ENCODE measurements around the gene AMBN. TPM values are rescaled to one million over a fixed set of nuclear protein-coding genes. Genes with fewer than 3 reads are reported as not detected.

The AMBN gene
- total RNA-seq, 2 donors from 2014 or later: not detected

DNA sequence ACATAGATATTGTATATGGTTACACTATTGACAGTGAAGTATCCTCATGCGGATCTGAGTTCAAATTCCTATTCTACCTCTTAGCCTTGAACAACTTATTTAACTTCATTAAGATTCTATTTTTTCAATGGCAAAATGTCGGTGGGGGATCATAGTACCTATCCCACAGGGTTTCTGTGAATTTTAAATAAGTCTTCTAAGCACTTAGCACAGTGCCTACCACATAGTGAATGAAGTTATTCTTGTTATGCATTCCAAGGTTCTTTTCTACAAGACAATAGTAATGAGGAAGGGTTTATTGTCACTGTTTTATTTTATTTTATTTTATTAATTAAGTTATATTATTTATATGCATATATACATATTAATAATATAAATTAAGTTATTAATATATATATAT is 27.7 kb downstream of the AMBN start:
- no peaks in the 10 kb centered on the region for H3K27me3 ChIP-seq (replicated peaks; ENCODE audit: insufficient read depth)
- no peak overlapping the region for H3K27ac ChIP-seq
- no peak for DNase-seq (ENCODE audit: low spot score)
- no peaks in the 10 kb centered on the region for H3K36me3 ChIP-seq
- TF ChIP-seq, protein P1, sequence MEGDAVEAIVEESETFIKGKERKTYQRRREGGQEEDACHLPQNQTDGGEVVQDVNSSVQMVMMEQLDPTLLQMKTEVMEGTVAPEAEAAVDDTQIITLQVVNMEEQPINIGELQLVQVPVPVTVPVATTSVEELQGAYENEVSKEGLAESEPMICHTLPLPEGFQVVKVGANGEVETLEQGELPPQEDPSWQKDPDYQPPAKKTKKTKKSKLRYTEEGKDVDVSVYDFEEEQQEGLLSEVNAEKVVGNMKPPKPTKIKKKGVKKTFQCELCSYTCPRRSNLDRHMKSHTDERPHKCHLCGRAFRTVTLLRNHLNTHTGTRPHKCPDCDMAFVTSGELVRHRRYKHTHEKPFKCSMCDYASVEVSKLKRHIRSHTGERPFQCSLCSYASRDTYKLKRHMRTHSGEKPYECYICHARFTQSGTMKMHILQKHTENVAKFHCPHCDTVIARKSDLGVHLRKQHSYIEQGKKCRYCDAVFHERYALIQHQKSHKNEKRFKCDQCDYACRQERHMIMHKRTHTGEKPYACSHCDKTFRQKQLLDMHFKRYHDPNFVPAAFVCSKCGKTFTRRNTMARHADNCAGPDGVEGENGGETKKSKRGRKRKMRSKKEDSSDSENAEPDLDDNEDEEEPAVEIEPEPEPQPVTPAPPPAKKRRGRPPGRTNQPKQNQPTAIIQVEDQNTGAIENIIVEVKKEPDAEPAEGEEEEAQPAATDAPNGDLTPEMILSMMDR (IDR thresholded peaks at IDR 0.05): no peak
- H3K4me1 ChIP-seq (ENCODE audit: control insufficient read depth in 1 of 2, low read depth in 2 of 2): no peaks in the 10 kb centered on the region
- no peak for ATAC-seq (ENCODE audit: insufficient number of reproducible peaks, low FRiP score, low read depth)
- no peak overlapping the region for H3K4me3 ChIP-seq
- H3K9me3 ChIP-seq: no peaks in the 10 kb centered on the region

DNA sequence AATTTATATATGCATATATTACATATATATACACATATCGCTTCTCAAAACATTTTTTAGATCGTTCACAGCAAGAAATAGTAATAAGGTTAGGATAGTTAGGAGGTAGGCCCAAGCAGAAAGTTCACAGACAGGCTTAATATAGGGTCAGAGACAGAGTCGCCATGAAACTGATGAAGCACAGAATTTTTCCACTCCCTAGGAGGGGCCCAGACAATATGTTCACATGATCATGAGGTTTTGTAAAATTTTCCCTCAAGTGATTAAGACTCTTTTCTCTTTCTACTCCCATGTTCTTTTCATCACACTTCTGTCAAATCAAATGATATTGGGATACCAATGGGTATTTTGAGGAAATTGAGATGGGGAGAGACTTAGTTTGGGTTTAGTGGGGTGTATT is 31.3 kb downstream of the AMBN start:
- no peak overlapping the region for H3K27ac ChIP-seq
- TF ChIP-seq, protein P1 (IDR thresholded peaks at IDR 0.05): no peak
- H3K9me3 ChIP-seq: no peaks in the 10 kb centered on the region
- H3K4me1 ChIP-seq (ENCODE audit: control insufficient read depth in 1 of 2, low read depth in 2 of 2): no peaks in the 10 kb centered on the region
- H3K4me3 ChIP-seq: no peak overlapping the region
- ATAC-seq (ENCODE audit: insufficient number of reproducible peaks, low FRiP score, low read depth): no peak
- no peak for DNase-seq (ENCODE audit: low spot score)
- no peaks in the 10 kb centered on the region for H3K27me3 ChIP-seq (replicated peaks; ENCODE audit: insufficient read depth)
- no peaks in the 10 kb centered on the region for H3K36me3 ChIP-seq

DNA sequence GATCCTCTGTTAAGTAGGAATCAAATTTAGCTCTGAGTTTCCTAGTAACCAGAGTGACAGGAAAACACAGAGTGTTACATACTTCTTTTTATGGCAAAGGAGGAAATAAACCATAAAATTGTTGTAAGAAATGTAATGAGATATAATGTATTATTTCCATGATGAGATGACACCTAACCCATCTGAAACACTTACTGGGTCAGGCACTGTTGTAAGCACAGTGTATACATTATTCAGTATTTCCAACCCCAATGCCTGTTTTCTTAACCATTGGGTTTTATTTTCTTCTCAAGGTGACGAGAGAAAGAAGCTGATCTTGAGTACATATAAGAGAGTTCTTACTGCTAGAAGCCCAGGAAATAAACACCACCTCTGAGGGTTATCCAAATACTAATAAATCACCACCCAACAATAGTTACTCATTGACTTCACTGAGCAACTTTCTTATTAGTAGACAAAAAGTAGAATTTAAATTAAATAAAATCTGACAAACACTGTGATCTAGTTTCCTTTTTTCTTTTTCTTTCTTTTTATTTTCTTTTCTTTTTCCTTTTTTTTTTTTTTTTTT is 32.3 kb downstream of the AMBN start:
- no peak for DNase-seq (ENCODE audit: low spot score)
- Histone ChIP-seq H3K4me1 (ENCODE audit: control insufficient read depth in 1 of 2, low read depth in 2 of 2) (no peaks in the 10 kb centered on the region), H3K36me3 (no peaks in the 10 kb centered on the region), H3K27me3 (replicated peaks; ENCODE audit: insufficient read depth) (no peaks in the 10 kb centered on the region), H3K27ac (no peak overlapping the region), H3K4me3 (no peak overlapping the region), H3K9me3 (no peaks in the 10 kb centered on the region)
- no peak for ATAC-seq (ENCODE audit: insufficient number of reproducible peaks, low FRiP score, low read depth)
- TF ChIP-seq, protein P1 (IDR thresholded peaks at IDR 0.05): no peak

DNA sequence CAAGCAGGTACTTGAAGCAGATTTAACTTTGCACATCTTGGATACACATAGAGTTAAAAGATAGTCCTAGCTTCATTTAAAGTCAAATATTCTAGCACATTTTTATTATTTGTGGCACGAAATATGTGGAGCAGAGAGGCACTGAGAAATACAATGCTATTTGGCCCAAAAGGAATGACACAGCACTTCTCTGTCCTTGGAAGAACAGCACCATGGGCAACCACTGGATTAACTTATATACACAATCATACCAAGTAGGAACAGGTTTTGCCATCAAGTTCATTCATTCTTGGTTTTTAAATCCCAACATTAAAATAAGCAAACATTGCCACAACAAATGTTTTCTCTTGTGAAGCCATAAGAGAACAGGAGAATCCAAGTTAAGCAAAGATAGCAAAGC is 35.6 kb downstream of the AMBN start:
- no peak for DNase-seq (ENCODE audit: low spot score)

DNA sequence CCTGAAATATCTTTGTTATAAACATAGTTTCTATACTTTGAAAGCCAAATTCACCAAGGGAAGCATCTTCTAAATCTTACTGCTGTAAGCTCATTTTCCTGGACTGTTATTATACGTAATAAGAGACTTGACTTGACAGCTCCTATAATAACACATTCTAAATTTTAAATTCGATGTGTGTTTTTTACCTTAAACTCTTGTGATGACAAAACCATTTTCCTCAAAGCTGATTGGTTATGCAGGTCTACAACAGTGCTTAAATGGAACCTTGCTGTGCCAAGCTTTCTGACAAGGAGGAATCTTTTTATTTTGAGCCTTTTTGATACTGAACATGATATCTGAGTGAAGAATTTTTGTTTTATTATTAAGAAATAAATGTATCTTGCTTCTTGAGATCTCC is 36.4 kb downstream of the AMBN start, which contains the start of gene ENAM:
Gene ENAM, plus strand, starts transcription at position 301 of the 400 bp plus-strand sequence. CDS start 757 bp downstream, outside the sequence.
- ATAC-seq (ENCODE audit: insufficient number of reproducible peaks, low FRiP score, low read depth): no peak
- no peaks in the 10 kb centered on the region for H3K36me3 ChIP-seq
- no peaks in the 10 kb centered on the region for H3K4me1 ChIP-seq (ENCODE audit: control insufficient read depth in 1 of 2, low read depth in 2 of 2)

More for the DNA sequence above, 35.6 kb downstream of the AMBN start:
- Histone ChIP-seq H3K4me3 (no peak overlapping the region), H3K27me3 (replicated peaks; ENCODE audit: insufficient read depth) (no peaks in the 10 kb centered on the region), H3K4me1 (ENCODE audit: control insufficient read depth in 1 of 2, low read depth in 2 of 2) (no peaks in the 10 kb centered on the region), H3K36me3 (no peaks in the 10 kb centered on the region), H3K9me3 (no peaks in the 10 kb centered on the region), H3K27ac (no peak overlapping the region)
- TF ChIP-seq, protein P1 (IDR thresholded peaks at IDR 0.05): no peak
- ATAC-seq (ENCODE audit: insufficient number of reproducible peaks, low FRiP score, low read depth): no peak

More for the DNA sequence above, 36.4 kb downstream of the AMBN start, which contains the start of gene ENAM:
- Histone ChIP-seq H3K27ac (no peak within 1 kb of the TSS), H3K9me3 (no peaks in the 10 kb centered on the region), H3K4me3 (no peak within 1 kb of the TSS), H3K27me3 (replicated peaks; ENCODE audit: insufficient read depth) (no peaks in the 10 kb centered on the region)
- TF ChIP-seq, protein P1 (IDR thresholded peaks at IDR 0.05): no peak
- DNase-seq (ENCODE audit: low spot score): no peak

All from thoracic aorta (tissue), 2 donors.